GM18517 (cell line): ENCODE results near the gene CNIH3.
"Not testable (repeated sequence)": the region's sequence is repeated elsewhere in the genome, so short reads cannot be mapped to it uniquely, and the experiment has no call there.

Source experiments
- ATAC-seq: cut with Tn5 transposase; IDR thresholded peaks from one replicate; pipeline ENCODE4 v1.9.1; 2021; ENCODE audit warnings: mild to moderate bottlenecking, moderate library complexity; ENCODE audit not compliant: unreplicated experiment

The CNIH3 gene

DNA sequence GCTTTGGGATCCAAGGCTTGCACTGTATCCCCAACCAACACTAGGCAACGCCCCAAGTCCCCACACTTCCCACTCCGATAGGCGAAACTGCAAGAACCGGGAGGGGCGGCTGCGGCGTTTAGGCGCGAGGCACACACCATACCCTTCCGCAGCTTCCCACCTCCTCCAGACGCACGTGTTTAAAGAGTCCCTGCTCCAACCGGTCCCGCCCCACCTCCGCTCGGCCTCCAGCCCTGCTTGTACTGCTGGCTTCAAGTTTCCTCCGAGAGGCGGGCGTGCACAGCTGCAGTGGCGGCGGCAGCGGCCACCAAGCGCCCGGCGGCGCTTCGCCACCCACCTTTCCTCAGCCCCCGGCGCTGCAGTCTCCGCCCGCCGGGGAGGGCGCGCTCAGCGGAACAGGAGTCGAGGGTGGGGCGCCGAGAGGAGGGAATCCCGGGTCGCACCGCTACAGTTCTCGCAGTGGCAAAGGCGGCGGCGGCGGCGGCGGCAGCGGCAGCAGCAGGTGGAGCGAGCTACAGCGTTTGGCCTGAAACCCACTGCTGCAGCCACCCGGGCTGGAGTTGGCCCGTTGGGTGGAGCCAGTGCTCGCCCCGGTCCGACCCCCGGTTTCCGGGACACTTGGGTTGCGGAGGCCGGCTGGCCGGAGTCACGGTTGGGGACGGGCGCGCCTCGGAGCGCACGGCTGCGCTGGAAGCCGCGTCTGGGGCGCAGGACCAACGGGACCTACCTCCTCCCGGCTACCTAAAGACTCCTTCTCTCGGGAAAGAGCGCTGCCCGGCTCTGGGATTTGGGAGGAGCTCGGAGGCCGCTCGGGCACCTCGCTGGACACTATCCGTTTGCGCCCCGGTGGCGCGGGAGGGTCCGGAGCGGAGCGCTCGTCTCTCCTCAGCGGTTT, at the start of gene CNIH3:
Gene CNIH3 (plus strand): TSS at position 457 of the 895 bp plus-strand sequence. CDS start 858 bp downstream, outside the sequence.
- no peak for ATAC-seq

GRCh38 chr1:224566492-224566891, 49.6 kb upstream of the CNIH3 start:
- not testable (repeated sequence) for ATAC-seq

- ATAC-seq, result no peak
These were observed 46.8 kb upstream of the CNIH3 start for GRCh38 chr1:224569276-224569675.

GRCh38 chr1:224571975-224572374, 44.1 kb upstream of the CNIH3 start:
- ATAC-seq, result not testable (repeated sequence)

DNA sequence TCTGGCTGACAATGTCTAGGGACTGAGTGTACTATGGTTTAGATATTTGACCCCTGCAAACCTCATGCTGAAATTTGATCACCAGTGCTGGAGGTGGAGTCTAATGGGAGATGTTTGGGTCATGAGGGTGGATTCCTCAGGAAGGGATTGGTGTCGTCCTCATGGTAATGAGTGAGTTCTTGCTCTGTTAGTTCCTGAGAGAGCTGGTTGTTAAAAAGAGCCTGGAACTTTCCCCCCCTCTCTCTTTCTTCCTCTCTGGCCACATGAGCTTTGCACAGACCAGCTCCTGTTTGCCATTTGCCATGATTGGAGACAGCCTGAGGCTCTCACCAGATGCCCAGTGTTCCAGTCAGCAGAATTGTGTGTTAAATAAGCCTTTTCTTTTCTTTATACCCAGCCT, 36.6 kb upstream of the CNIH3 start:
- ATAC-seq, result no peak

DNA sequence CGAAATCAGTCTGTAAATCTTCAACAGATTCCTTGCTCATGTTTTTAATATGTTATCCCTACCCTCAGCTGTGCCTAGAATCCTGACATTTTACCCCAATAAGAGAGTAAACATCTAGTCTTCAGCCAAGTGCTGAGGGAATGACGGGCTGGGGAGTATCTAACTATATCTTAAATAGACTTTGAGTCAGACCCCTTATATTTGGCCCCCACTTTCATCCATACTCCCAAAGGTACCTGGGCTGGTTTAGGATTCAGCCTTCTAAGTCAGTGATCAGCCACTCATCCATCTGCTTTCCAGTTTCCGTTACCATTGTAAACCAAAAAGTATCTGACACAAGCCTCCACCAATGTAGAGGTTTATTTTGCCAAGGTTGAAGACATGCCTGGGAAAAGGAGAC, 36.1 kb upstream of the CNIH3 start:
- ATAC-seq, result no peak

DNA sequence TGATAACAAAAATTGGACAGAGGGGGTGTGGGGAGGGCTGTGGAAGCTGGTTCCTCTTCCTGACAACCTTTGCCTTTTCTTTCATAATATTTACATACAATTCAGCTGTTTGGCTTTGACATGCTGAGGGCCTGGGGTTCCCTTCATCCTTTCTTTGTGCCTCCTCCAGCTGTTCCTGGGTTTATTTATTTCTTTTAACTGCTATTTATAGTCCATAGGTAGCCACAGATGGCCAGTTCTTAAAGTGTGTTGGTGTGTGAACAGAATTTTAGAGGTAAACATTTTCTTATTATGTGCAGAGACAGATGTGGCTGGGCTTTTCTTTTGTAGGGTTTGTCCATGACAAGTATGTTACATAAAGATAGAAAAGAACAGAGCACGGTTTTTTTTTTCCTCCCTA, 34.1 kb upstream of the CNIH3 start:
- no peak for ATAC-seq

GRCh38 chr1:224583774-224584173, 32.3 kb upstream of the CNIH3 start:
- ATAC-seq, result no peak

DNA sequence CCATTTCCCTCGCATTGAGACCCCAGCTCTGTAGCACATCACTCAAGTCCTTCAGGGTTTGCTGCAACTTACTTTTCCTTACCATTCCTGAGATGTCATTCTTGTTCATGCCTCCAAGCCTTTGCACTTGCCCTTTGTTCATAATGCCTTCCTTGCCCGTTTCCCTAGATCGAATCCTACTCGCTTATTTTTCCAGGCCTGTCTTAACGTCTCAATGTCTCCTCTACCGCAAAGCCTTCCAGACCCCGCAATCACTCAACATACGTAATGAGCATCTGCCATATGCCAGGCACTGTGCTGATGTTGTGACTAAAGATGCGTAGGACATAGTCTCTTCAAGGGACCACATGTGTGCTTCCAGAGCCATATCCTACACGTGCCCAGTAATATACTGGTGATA, 31.1 kb upstream of the CNIH3 start:
- no peak for ATAC-seq

- no peak for ATAC-seq
These were observed 29.1 kb upstream of the CNIH3 start for GRCh38 chr1:224587051-224587450.

GRCh38 chr1:224588515-224588914, 27.6 kb upstream of the CNIH3 start:
- no peak for ATAC-seq

DNA sequence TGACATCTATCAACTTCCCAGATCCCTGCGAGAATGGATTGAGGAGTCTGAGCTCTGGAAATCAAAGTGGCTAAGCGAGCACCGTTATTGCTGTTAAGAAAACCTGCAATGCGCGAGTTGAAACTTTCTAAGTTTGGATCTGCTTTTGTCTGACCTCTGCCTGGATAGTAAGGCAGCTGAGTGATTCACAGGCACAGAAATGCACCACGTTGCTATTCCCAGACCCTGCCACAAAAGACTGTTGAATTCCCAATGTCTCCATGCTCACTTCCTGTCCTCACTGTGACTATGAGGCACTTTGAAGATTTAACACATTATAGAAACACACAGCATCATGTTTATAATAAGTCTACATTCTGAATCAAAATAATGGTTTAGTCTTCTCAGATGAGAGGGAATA, 27.1 kb upstream of the CNIH3 start:
- no peak for ATAC-seq

- no peak for ATAC-seq
These were observed 24.8 kb upstream of the CNIH3 start for GRCh38 chr1:224591326-224591725.

DNA sequence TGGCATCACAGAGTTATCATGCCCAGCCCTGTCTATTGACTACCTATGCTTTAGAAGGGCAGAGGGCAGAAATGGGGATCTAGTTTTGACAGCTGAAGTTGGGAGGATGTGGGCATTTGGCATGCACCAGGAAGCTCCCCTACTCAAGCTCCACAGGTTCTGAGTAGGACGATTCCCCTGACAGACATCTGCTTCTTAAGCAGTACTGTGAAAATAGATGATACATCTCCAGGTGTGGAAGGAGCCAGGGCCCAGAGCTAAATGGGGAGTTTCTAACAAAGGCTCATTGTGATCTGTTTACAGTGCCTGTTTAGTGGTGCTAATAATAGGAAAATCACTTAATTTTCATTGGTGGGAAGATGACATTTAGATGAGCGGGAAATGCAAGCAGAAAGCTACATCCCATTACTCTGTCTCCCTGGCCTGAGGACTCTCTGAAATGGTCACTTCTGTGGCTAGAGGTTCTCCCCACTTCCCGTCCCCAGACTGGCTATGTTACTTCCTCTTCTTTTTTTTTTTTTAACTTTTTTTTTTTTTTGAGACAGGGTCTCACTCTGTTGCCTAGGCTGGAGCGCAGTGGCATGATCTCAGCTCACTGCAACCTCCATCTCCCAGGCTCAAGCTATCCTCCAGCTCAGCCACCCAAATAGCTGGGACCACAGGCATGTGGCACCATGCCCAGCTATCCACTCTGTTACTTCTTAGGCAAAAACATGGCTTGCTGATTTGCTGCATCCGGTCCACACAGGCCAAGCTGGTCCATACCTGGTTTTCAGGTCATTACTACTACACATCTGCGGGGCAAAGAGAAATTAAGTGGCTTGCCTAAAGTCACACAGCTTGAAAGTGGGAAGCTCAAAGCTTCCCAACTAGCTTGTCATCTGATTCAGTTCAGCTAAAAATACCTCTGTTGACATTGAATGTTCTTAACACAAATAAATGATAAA, 23.2 kb upstream of the CNIH3 start:
- ATAC-seq, result no peak

DNA sequence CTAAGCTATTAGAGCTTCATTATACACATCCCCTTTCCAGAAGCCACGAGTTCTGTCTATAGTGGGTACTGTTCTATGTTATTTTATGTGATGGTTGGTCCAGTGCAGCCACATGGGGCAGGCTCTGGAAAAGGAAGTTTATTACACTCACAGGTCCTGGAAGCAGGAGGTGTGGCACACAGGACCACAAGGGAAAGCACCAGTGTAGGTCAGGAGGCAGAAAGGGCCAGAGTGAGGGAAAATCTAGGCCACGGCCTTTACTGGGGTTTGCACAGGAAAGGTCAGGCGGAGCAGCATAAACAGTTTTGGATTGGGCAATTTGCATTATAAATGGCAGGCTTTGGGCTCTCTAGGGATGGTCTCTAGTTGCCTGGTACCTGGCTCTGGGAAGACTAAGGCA, 21.8 kb upstream of the CNIH3 start:
- ATAC-seq, result no peak

DNA sequence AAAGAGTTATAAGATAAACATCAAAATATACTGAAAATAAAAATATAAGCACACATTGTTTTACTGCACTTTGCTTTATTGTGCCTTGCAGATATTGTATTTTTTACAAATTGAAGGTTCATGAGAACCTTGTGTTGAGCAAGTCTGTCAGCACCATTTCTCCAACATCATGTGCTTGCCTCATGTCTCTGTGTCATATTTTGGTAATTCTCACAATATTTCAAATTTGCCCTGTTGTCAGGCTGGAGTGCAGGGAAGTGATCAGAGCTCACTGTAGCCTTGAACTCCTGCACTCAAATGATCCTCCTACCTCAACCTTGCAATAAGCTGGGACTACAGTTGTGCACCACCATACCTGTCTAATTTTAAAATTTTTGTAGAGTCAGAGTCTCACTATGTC, 21.3 kb upstream of the CNIH3 start:
- no peak for ATAC-seq

GRCh38 chr1:224605482-224606181, 10.5 kb upstream of the CNIH3 start:
- ATAC-seq, result no peak

- ATAC-seq, result no peak
These were observed 8.6 kb upstream of the CNIH3 start for GRCh38 chr1:224607188-224608148.

DNA sequence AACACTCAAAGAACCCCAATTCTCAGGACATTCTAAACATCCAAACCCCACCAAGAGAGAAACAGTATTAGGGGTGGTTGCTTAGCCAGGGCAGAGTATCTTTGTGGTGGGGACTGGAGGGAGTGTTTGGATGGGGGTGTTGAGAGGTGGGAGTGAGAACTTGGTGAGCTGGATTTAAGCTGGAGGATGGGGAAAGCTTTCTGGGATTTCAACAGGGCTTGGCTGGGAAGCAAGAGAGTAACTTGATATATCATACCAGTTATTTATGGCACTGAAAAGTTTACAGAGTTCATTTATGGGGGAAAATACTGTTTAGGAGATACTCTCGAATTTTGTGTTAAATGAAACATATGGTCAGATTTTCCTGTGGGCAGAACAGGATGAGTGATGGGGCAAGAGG, 6.8 kb upstream of the CNIH3 start:
- ATAC-seq, result no peak

DNA sequence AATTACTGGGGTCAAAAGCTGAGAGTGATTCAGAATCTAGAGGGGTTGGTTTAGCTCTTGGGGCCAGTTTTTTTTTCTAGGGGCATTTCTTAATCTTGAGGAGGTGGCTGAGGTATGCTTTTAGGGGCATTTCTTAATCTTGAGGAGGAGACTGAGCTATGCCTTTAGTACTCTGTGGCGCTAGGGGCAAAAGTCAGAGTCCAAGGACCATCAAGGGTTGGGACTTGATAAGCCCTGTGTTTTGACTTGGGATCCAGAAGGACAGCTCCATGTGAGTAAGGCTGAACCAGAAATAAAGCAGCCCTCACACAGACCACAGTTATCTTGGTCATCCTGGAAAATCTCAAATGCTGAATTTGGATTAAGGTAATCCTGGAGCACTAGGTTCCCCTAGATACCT, 3.9 kb upstream of the CNIH3 start:
- no peak for ATAC-seq
